Astrocyte (in vitro differentiated cells and primary cell): Measurements from ENCODE around the gene MS4A4E. TPM values are rescaled to one million over a fixed set of nuclear protein-coding genes. Genes with fewer than 3 reads are reported as not detected.

Experiments
- DNase-seq: peaks from one replicate; pipeline ENCODE4 v3.0.0-alpha.2; 2010; ENCODE audit warnings: low read depth
- FAIRE-seq: peaks from 2 replicates; lab custom pipeline; 2011; peaks lifted over from hg19 to GRCh38; lab: Jason Lieb, UNC
- H2AFZ ChIP-seq: 2 replicates; pipeline ENCODE4 v1.6.0; 2012; ENCODE audit warnings: low read depth, low read length, inconsistent platforms
- H3K27ac ChIP-seq: 2 replicates; pipeline ENCODE4 v1.5.1; 2011; ENCODE audit warnings: low read depth, low read length, inconsistent platforms
- H3K27me3 ChIP-seq: 2 replicates; pipeline ENCODE4 v1.6.0; 2011; ENCODE audit warnings: low read length, inconsistent platforms; ENCODE audit not compliant: insufficient read depth
- H3K36me3 ChIP-seq: 2 replicates; pipeline ENCODE4 v1.5.1; 2011; ENCODE audit warnings: low read length, inconsistent platforms; ENCODE audit not compliant: insufficient read depth
- H3K4me1 ChIP-seq: 2 replicates; pipeline ENCODE4 v1.5.1; 2011; ENCODE audit warnings: low read length, inconsistent platforms; ENCODE audit not compliant: insufficient read depth
- H3K4me2 ChIP-seq: 2 replicates; pipeline ENCODE4 v1.6.0; 2012; ENCODE audit warnings: low read length, inconsistent platforms
- H3K4me3 ChIP-seq: 2 replicates; pipeline ENCODE4 v1.5.1; 2011; ENCODE audit warnings: low read depth, mild to moderate bottlenecking, low read length, inconsistent platforms; ENCODE audit not compliant: insufficient read depth
- H3K79me2 ChIP-seq: 2 replicates; pipeline ENCODE4 v1.6.0; 2012; ENCODE audit warnings: mild to moderate bottlenecking, low read length, inconsistent platforms; ENCODE audit not compliant: insufficient read depth
- H3K9ac ChIP-seq: 2 replicates; pipeline ENCODE4 v1.6.0; 2012; ENCODE audit warnings: mild to moderate bottlenecking, low read length, inconsistent platforms
- H3K9me3 ChIP-seq: 2 replicates; pipeline ENCODE4 v1.5.1; 2012; ENCODE audit warnings: low read depth, mild to moderate bottlenecking, low read length, inconsistent platforms; ENCODE audit not compliant: insufficient read depth
- H4K20me1 ChIP-seq: 2 replicates; pipeline ENCODE4 v1.6.0; 2012; ENCODE audit warnings: low read length, inconsistent platforms; ENCODE audit not compliant: insufficient read depth
- H3K27ac Mint-ChIP-seq: one replicate; pipeline ENCODE4 v1.8.0; 2021; ENCODE audit warnings: mild to moderate bottlenecking, mixed read lengths; ENCODE audit not compliant: unreplicated experiment
- H3K27me3 Mint-ChIP-seq: one replicate; pipeline ENCODE4 v1.8.0; 2021; ENCODE audit warnings: low read depth, mixed read lengths; ENCODE audit not compliant: unreplicated experiment
- H3K36me3 Mint-ChIP-seq: one replicate; pipeline ENCODE4 v1.8.0; 2021; ENCODE audit warnings: low read depth, mixed read lengths; ENCODE audit not compliant: unreplicated experiment
- H3K4me1 Mint-ChIP-seq: one replicate; pipeline ENCODE4 v1.8.0; 2021; ENCODE audit warnings: low read depth, mixed read lengths; ENCODE audit not compliant: unreplicated experiment
- H3K4me3 Mint-ChIP-seq: one replicate; pipeline ENCODE4 v1.8.0; 2021; ENCODE audit warnings: mild to moderate bottlenecking, moderate library complexity, mixed read lengths; ENCODE audit not compliant: unreplicated experiment
- H3K9me3 Mint-ChIP-seq: one replicate; pipeline ENCODE4 v1.8.0; 2021; ENCODE audit warnings: mild to moderate bottlenecking, mixed read lengths; ENCODE audit not compliant: unreplicated experiment
- EZH2 ChIP-seq: IDR thresholded peaks from 2 replicates; pipeline ENCODE4 v1.6.1; 2012; ENCODE audit warnings: mild to moderate bottlenecking, low read length, inconsistent platforms; ENCODE audit not compliant: insufficient read depth
- microRNA-seq: library from miRNA; unstranded; fragments of <30 nt; microRNA quantifications from one replicate; pipeline ENCODE4 v1.2.0, GENCODE V29; 2020
- total RNA-seq: library from RNA; stranded (reverse); gene quantifications from 2 replicates; pipeline ENCODE4 v1.2.1, GENCODE V29; 2021
- TF ChIP-seq, protein P1 (sequence below): IDR thresholded peaks from 2 replicates; pipeline ENCODE4 v1.5.1; 2011; ENCODE audit warnings: low read depth, mild to moderate bottlenecking, inconsistent platforms, low read length, moderate library complexity; ENCODE audit not compliant: insufficient read depth

The MS4A4E gene
- total RNA-seq, 1 donor from 2014 or later = not detected

DNA sequence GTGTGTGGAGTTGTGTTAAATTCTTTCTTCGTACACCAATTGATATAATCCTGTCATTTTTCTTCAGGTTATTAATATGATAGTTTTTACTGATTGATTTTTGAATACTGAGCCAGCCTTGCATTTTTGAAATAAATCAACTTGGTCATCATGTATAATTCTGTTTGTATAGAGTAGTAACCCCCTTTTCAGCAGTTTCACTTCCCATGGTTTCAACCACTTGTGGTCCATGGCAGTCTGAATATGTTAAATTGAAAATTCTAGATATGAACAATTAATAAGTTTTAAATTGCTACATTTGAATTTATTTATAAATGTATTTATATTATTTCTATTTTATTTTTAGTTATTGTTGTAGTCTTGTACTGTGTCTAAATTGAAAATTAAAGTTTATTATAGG, 92.7 kb downstream of the MS4A4E start:
- Mint-ChIP-seq H3K4me1 (no peaks in the 10 kb centered on the region), H3K9me3 (no peaks in the 10 kb centered on the region), H3K27ac (no peak overlapping the region), H3K27me3 (no peaks in the 10 kb centered on the region), H3K36me3 (no peaks in the 10 kb centered on the region), H3K4me3 (no peak overlapping the region)
- Histone ChIP-seq H4K20me1 (no peaks in the 10 kb centered on the region), H3K4me2 (no peak overlapping the region), H3K36me3 (no peaks in the 10 kb centered on the region), H3K9ac (no peak overlapping the region), H2AFZ (no peak overlapping the region), H3K79me2 (no peaks in the 10 kb centered on the region), H3K27me3 (no peaks in the 10 kb centered on the region), H3K4me3 (no peak overlapping the region), H3K4me1 (no peaks in the 10 kb centered on the region), H3K9me3 (no peaks in the 10 kb centered on the region), H3K27ac (no peak overlapping the region)
- DNase-seq (no peak), FAIRE-seq (no peak)
- TF ChIP-seq, protein P1, sequence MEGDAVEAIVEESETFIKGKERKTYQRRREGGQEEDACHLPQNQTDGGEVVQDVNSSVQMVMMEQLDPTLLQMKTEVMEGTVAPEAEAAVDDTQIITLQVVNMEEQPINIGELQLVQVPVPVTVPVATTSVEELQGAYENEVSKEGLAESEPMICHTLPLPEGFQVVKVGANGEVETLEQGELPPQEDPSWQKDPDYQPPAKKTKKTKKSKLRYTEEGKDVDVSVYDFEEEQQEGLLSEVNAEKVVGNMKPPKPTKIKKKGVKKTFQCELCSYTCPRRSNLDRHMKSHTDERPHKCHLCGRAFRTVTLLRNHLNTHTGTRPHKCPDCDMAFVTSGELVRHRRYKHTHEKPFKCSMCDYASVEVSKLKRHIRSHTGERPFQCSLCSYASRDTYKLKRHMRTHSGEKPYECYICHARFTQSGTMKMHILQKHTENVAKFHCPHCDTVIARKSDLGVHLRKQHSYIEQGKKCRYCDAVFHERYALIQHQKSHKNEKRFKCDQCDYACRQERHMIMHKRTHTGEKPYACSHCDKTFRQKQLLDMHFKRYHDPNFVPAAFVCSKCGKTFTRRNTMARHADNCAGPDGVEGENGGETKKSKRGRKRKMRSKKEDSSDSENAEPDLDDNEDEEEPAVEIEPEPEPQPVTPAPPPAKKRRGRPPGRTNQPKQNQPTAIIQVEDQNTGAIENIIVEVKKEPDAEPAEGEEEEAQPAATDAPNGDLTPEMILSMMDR = no peak
- no peak for TF ChIP-seq EZH2

Small RNAs within 50 kb of the gene (microRNA-seq; reads per million reads assigned to microRNA genes)
- not detected for gene MIR6503

Other genes with a start within 250 kb of the MS4A4E start
- not detected in 2 replicates for gene OOSP4B, start 226.0 kb downstream of the MS4A4E start, total RNA-seq
- gene OOSP2, start 202.7 kb downstream of the MS4A4E start, total RNA-seq = not detected in 2 replicates
- not detected in 2 replicates for gene MS4A3, start 186.5 kb downstream of the MS4A4E start, total RNA-seq
- not detected in 2 replicates for gene MS4A2, start 154.5 kb downstream of the MS4A4E start, total RNA-seq
- not detected in 2 replicates for gene MS4A6A, start 60.1 kb downstream of the MS4A4E start, total RNA-seq
- 0.32 TPM in 1 of 2 replicates, not detected in the other for gene MS4A4A, start 37.5 kb upstream of the MS4A4E start, total RNA-seq
- not detected in 2 replicates for gene MS4A6E, start 84.1 kb upstream of the MS4A4E start, total RNA-seq
- not detected in 2 replicates for gene MS4A7, start 135.4 kb upstream of the MS4A4E start, total RNA-seq
- not detected in 2 replicates for gene MS4A14, start 153.3 kb upstream of the MS4A4E start, total RNA-seq
- gene MS4A5, start 186.4 kb upstream of the MS4A4E start, total RNA-seq = not detected in 2 replicates
- not detected in 2 replicates for gene MS4A1, start 212.7 kb upstream of the MS4A4E start, total RNA-seq
- gene MS4A12, start 249.6 kb upstream of the MS4A4E start, total RNA-seq = 0.31 TPM in 1 of 2 replicates, not detected in the other